GM23338 (cell line): Measurements from ENCODE around the gene XPR1. TPM values are rescaled to one million over a fixed set of nuclear protein-coding genes. Genes with fewer than 3 reads are reported as not detected.

Source experiments
- ATAC-seq: fragments of 200-7000 bp; cut with Tn5 transposase; 3 replicates; pipeline ENCODE4 v1.9.1; 2020
- DNase-seq: peaks from one replicate; pipeline ENCODE4 v3.0.0-alpha.2; 2015; ENCODE audit warnings: low spot score
- H2AFZ ChIP-seq: fragments of 200-600 bp; sonication (generic); 2 replicates; pipeline ENCODE4 v1.8.0; 2016; ENCODE audit warnings: antibody characterized with exemption, mild to moderate bottlenecking, moderate library complexity
- H3F3A ChIP-seq: fragments of 200-600 bp; sonication (generic); replicated peaks from 2 replicates; pipeline ENCODE4 v1.8.0; 2017; ENCODE audit warnings: antibody characterized with exemption, mixed run types, low read depth
- H3K27ac ChIP-seq: fragments of 200-600 bp; sonication (generic); 2 replicates; pipeline ENCODE4 v1.6.1; 2016; ENCODE audit warnings: low read depth
- H3K27me3 ChIP-seq: fragments of 200-600 bp; sonication (generic); 2 replicates; pipeline ENCODE4 v1.8.0; 2016; ENCODE audit warnings: mild to moderate bottlenecking, mixed run types, moderate library complexity; ENCODE audit not compliant: insufficient read depth
- H3K36me3 ChIP-seq: fragments of 200-600 bp; sonication (generic); 2 replicates; pipeline ENCODE4 v1.8.0; 2016; ENCODE audit warnings: mild to moderate bottlenecking; ENCODE audit not compliant: insufficient read depth
- H3K4me1 ChIP-seq: fragments of 200-600 bp; sonication (generic); 2 replicates; pipeline ENCODE4 v1.8.0; 2016; ENCODE audit warnings: mild to moderate bottlenecking, moderate library complexity; ENCODE audit not compliant: insufficient read depth
- H3K4me2 ChIP-seq: fragments of 200-600 bp; sonication (generic); 2 replicates; pipeline ENCODE4 v1.7.1; 2017; ENCODE audit warnings: mixed run types
- H3K4me3 ChIP-seq: fragments of 200-600 bp; sonication (generic); 2 replicates; pipeline ENCODE4 v1.6.1; 2016; ENCODE audit warnings: mixed run types
- H3K79me2 ChIP-seq: fragments of 200-600 bp; sonication (generic); replicated peaks from 2 replicates; pipeline ENCODE4 v1.8.0; 2017; ENCODE audit warnings: mild to moderate bottlenecking; ENCODE audit not compliant: insufficient read depth
- H3K9me2 ChIP-seq: fragments of 200-600 bp; sonication (generic); 2 replicates; pipeline ENCODE4 v1.8.0; 2017; ENCODE audit not compliant: insufficient read depth
- H4K20me1 ChIP-seq: fragments of 200-600 bp; sonication (generic); replicated peaks from 2 replicates; pipeline ENCODE4 v1.8.0; 2017; ENCODE audit warnings: mild to moderate bottlenecking; ENCODE audit not compliant: insufficient read depth
- H3K27ac Mint-ChIP-seq: 2 replicates; pipeline ENCODE4 v1.8.0; 2020; ENCODE audit warnings: inconsistent platforms, mild to moderate bottlenecking, moderate library complexity, mixed read lengths
- H3K27me3 Mint-ChIP-seq: 3 replicates; pipeline ENCODE4 v1.8.0; 2022; ENCODE audit warnings: low read depth, mild to moderate bottlenecking, moderate library complexity, mixed read lengths, inconsistent platforms; ENCODE audit not compliant: insufficient read depth, poor library complexity
- H3K36me3 Mint-ChIP-seq: 3 replicates; pipeline ENCODE4 v1.8.0; 2021; ENCODE audit warnings: low read depth, mild to moderate bottlenecking, inconsistent platforms, moderate library complexity, mixed read lengths
- H3K4me1 Mint-ChIP-seq: 3 replicates; pipeline ENCODE4 v1.8.0; 2020; ENCODE audit warnings: mild to moderate bottlenecking, inconsistent platforms, mixed read lengths
- H3K4me3 Mint-ChIP-seq: 3 replicates; pipeline ENCODE4 v1.8.0; 2021; ENCODE audit warnings: moderate library complexity, mild to moderate bottlenecking, inconsistent platforms, mixed read lengths
- H3K9me3 Mint-ChIP-seq: 3 replicates; pipeline ENCODE4 v1.8.0; 2020; ENCODE audit warnings: moderate library complexity, mild to moderate bottlenecking, inconsistent platforms, mixed read lengths
- CREB1 ChIP-seq: fragments of 250-450 bp; sonication (Bioruptor Pico); IDR thresholded peaks from 2 replicates; pipeline ENCODE4 v1.5.0; 2020; ENCODE audit warnings: low read depth, mild to moderate bottlenecking, moderate library complexity
- CTCF ChIP-seq, 2 experiments: fragments of 200-600 bp in 1 of 2; sonication (generic) in 1 of 2; conservative IDR thresholded peaks; 2 replicates each; pipeline versions ENCODE4 v1.5.1 to v1.6.1; 2016 to 2017; ENCODE audit warnings: antibody characterized with exemption in 2 of 2, low read depth in 2 of 2, mild to moderate bottlenecking in 2 of 2, moderate library complexity in 1 of 2
- ETS1 ChIP-seq: IDR thresholded peaks from 2 replicates; pipeline ENCODE4 v1.6.1; 2016; ENCODE audit warnings: antibody characterized with exemption
- EZH2phosphoT487 ChIP-seq: fragments of 200-600 bp; sonication (generic); IDR thresholded peaks from one replicate; pipeline ENCODE4 v1.8.1; 2018; ENCODE audit warnings: antibody characterized with exemption; ENCODE audit not compliant: unreplicated experiment
- JUNB ChIP-seq: IDR thresholded peaks from one replicate; pipeline ENCODE4 v1.6.1; 2016; ENCODE audit warnings: antibody characterized with exemption; ENCODE audit not compliant: unreplicated experiment
- NANOG ChIP-seq: IDR thresholded peaks from 2 replicates; pipeline ENCODE4 v1.6.1; 2016; ENCODE audit warnings: antibody characterized with exemption, borderline replicate concordance
- POLR2AphosphoS5 ChIP-seq: IDR thresholded peaks from 2 replicates; pipeline ENCODE4 v1.6.1; 2016; ENCODE audit warnings: antibody characterized with exemption, low read depth
- REST ChIP-seq: IDR thresholded peaks from one replicate; pipeline ENCODE4 v1.6.1; 2018; ENCODE audit warnings: antibody characterized with exemption; ENCODE audit not compliant: unreplicated experiment
- STAT1 ChIP-seq: IDR thresholded peaks from one replicate; pipeline ENCODE4 v1.6.1; 2016; ENCODE audit warnings: antibody characterized with exemption; ENCODE audit not compliant: unreplicated experiment
- ZNF114 ChIP-seq: fragments of 250-450 bp; sonication (Bioruptor Pico); IDR thresholded peaks from 2 replicates; pipeline ENCODE4 v1.5.0; 2020; ENCODE audit warnings: mild to moderate bottlenecking, moderate library complexity
- ZNF331 ChIP-seq: fragments of 250-450 bp; sonication (Bioruptor Pico); IDR thresholded peaks from 2 replicates; pipeline ENCODE4 v1.5.0; 2020; ENCODE audit warnings: low read depth, mild to moderate bottlenecking, moderate library complexity
- ZNF462 ChIP-seq: fragments of 250-450 bp; sonication (Bioruptor Pico); IDR thresholded peaks from 2 replicates; pipeline ENCODE4 v1.5.0; 2020; ENCODE audit warnings: mild to moderate bottlenecking, moderate library complexity
- polyA plus RNA-seq: library from polyadenylated mRNA; unstranded; fragments of >200 nt; fragmentation: Nextera tagmentation; extraction: Ambion mirVana; gene quantifications from 2 replicates; pipeline ENCODE4 v1.2.1, GENCODE V29; 2016
- total RNA-seq: library from RNA; depleted of rRNA; stranded (reverse); fragments of >200 nt; shearing (Covaris generic); gene quantifications from 2 replicates; pipeline ENCODE4 v1.2.3, GENCODE V29; 2014

The XPR1 gene
- total and polyA plus RNA-seq, 2 experiments from 2014 or later, result 9.3 to 38.1 TPM

- DNase-seq, result no peak
- Histone ChIP-seq H3F3A (no peaks in the 10 kb centered on the region), H3K9me2 (no peaks in the 10 kb centered on the region), H3K4me1 (no peaks in the 10 kb centered on the region), H3K79me2 (peaks cover 6% of the 10 kb centered on the region; the same call in 1 of the 2 replicates), H4K20me1 (no peaks in the 10 kb centered on the region; the same call in 1 of the 2 replicates), H3K27me3 (no peaks in the 10 kb centered on the region), H3K4me3 (no peak overlapping the region), H3K36me3 (no peaks in the 10 kb centered on the region), H2AFZ (no peak overlapping the region), H3K4me2 (no peak overlapping the region), H3K27ac (no peak overlapping the region)
- H3K9me3 Mint-ChIP-seq, result no peaks in the 10 kb centered on the region
- no peaks in the 10 kb centered on the region for H3K4me1 Mint-ChIP-seq
- H3K27me3 Mint-ChIP-seq, result peaks cover 2% of the 10 kb centered on the region
- ATAC-seq, result no peak
- TF ChIP-seq ETS1 (no peak), STAT1 (no peak), CREB1 (no peak), EZH2phosphoT487 (no peak), ZNF462 (CRISPR knock-in tag) (no peak), CTCF (conservative IDR thresholded peaks at IDR 0.05; ENCODE audit: low read depth in 2 of 2) (no peak), JUNB (no peak), REST (no peak), POLR2AphosphoS5 (no peak), ZNF114 (CRISPR knock-in tag) (no peak), NANOG (no peak), ZNF331 (CRISPR knock-in tag) (no peak)
- no peak overlapping the region for H3K4me3 Mint-ChIP-seq
- no peaks in the 10 kb centered on the region for H3K36me3 Mint-ChIP-seq
- H3K27ac Mint-ChIP-seq, result no peak overlapping the region
Observed at GRCh38 chr1:180785291-180785690, 153.5 kb downstream of the XPR1 start.
